Thoracic aorta (tissue), 2 donors: ENCODE data around the gene RMND5A. TPM values are rescaled to one million over a fixed set of nuclear protein-coding genes. Genes with fewer than 3 reads are reported as not detected.

Experiments used
- ATAC-seq: fragments of 150-250 bp; one replicate; pipeline ENCODE4 v1.8.0; 2017; ENCODE audit warnings: low read depth; ENCODE audit not compliant: insufficient number of reproducible peaks, low FRiP score
- DNase-seq: peaks from one replicate; pipeline ENCODE4 v3.0.0-alpha.2; 2020; ENCODE audit warnings: low spot score
- H3K27ac ChIP-seq, 2 donors: fragments of 200-600 bp; sonication (generic); 1 replicate in 1 of 2; 2 replicates in 1 of 2; pipeline ENCODE4 v1.5.1; 2016; ENCODE audit warnings: mild to moderate bottlenecking in 2 of 2, moderate library complexity in 2 of 2
- H3K27me3 ChIP-seq: fragments of 200-600 bp; sonication (generic); replicated peaks from 2 replicates; pipeline ENCODE4 v1.6.0; 2016; ENCODE audit warnings: mild to moderate bottlenecking; ENCODE audit not compliant: insufficient read depth
- H3K36me3 ChIP-seq: fragments of 200-600 bp; sonication (generic); one replicate; pipeline ENCODE4 v1.5.1; 2016
- H3K4me1 ChIP-seq, 2 donors: fragments of 200-600 bp; sonication (generic); 1 replicate in 1 of 2; 2 replicates in 1 of 2; pipeline versions ENCODE4 v1.5.1 to v1.6.0; 2016; ENCODE audit warnings: low read depth in 2 of 2, mild to moderate bottlenecking in 1 of 2; ENCODE audit not compliant: control insufficient read depth in 1 of 2
- H3K4me3 ChIP-seq: fragments of 200-600 bp; sonication (generic); 2 replicates; pipeline ENCODE4 v1.5.1; 2016; ENCODE audit warnings: mild to moderate bottlenecking
- H3K9me3 ChIP-seq: fragments of 200-600 bp; sonication (generic); 2 replicates; pipeline ENCODE4 v1.5.1; 2016
- total RNA-seq, 2 donors: library from RNA; depleted of rRNA; stranded (reverse); fragments of >200 nt; gene quantifications; one replicate each; pipeline versions ENCODE4 v1.1.0 to v1.2.3, GENCODE V29; 2016
- TF ChIP-seq, protein P1 (sequence below): fragments of 200-600 bp; sonication (generic); IDR thresholded peaks from one replicate; pipeline ENCODE4 v1.5.1; 2019; ENCODE audit warnings: antibody characterized with exemption

RMND5A gene
- total RNA-seq, 2 donors from 2014 or later: 23.8 to 27.7 TPM

DNA sequence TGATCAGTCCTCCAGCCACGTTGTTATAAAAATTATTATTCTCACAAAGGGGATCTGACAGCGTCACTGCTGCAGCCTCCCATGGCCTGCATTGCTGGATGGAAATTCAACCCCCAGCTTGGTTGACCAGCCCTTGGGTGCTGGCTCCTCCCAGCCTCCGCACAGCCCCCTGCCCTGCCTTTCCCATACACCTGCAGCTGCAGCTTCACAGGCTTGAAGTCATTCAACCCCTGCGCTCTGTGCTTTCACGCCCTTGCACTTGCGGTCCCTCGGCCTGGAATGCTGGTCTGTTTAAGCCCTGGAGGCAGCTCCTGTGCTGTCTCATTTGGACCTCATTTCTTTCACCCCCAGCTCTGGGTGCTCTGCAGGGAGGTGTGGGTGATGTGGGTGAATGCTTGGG is 71.5 kb downstream of the RMND5A start:
- no peak for ATAC-seq
- peak overlapping the region; percentile 55 for H3K4me3 ChIP-seq
- TF ChIP-seq, protein P1, sequence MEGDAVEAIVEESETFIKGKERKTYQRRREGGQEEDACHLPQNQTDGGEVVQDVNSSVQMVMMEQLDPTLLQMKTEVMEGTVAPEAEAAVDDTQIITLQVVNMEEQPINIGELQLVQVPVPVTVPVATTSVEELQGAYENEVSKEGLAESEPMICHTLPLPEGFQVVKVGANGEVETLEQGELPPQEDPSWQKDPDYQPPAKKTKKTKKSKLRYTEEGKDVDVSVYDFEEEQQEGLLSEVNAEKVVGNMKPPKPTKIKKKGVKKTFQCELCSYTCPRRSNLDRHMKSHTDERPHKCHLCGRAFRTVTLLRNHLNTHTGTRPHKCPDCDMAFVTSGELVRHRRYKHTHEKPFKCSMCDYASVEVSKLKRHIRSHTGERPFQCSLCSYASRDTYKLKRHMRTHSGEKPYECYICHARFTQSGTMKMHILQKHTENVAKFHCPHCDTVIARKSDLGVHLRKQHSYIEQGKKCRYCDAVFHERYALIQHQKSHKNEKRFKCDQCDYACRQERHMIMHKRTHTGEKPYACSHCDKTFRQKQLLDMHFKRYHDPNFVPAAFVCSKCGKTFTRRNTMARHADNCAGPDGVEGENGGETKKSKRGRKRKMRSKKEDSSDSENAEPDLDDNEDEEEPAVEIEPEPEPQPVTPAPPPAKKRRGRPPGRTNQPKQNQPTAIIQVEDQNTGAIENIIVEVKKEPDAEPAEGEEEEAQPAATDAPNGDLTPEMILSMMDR: no peak
- H3K4me1 ChIP-seq: peaks cover 16 to 36% of the 10 kb centered on the region in 2 donors
- no peak overlapping the region for H3K27ac ChIP-seq
- H3K36me3 ChIP-seq: no peaks in the 10 kb centered on the region
- H3K9me3 ChIP-seq: peaks cover 5% of the 10 kb centered on the region
- DNase-seq: no peak
- peaks cover 10% of the 10 kb centered on the region for H3K27me3 ChIP-seq

DNA sequence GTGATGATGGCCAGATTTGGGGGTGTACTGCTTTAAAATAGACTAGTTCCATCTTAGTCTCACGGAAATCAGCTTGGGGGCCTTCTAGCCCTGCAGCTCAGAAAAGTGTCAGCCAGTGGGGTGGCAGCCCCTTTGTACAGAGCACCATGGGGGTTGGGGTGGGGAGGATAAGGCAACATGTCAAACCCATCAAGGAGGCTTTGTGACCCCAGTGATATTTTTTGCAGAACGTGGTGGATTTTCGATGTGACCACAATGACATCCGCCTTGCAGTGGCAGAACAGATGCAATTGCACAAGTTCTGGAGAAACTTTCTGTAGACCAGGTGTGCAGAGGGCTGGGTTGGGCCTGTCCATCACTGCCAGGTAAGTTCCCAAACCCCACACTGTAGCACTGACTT is 73.7 kb downstream of the RMND5A start:
- peaks cover 9% of the 10 kb centered on the region for H3K9me3 ChIP-seq
- DNase-seq (no peak), ATAC-seq (no peak)
- TF ChIP-seq, protein P1: no peak
- H3K36me3 ChIP-seq: no peaks in the 10 kb centered on the region
- H3K4me3 ChIP-seq: no peak overlapping the region
- no peak overlapping the region for H3K27ac ChIP-seq
- peaks cover 11 to 21% of the 10 kb centered on the region in 2 donors for H3K4me1 ChIP-seq
- peaks cover 10% of the 10 kb centered on the region for H3K27me3 ChIP-seq

DNA sequence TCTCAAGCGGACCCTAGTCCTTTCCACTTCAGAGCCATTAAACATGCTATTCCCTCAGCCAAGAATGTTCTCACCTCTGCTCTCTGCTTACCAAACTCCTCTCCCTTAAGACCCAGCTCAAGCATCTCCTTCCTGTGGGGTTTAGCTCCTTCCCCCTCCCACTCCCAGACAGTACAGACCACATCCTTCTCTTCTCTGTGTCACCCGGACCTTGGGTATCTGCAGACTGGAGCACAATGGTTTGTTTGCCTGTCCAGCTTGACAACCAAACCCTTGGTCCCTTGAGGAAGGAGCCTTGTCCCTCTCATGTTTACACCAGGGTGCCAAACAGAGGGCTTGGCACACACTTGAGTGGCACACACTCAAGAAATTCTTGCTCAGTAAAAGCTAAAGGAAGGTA is 74.8 kb downstream of the RMND5A start:
- peaks cover 10% of the 10 kb centered on the region for H3K27me3 ChIP-seq

DNA sequence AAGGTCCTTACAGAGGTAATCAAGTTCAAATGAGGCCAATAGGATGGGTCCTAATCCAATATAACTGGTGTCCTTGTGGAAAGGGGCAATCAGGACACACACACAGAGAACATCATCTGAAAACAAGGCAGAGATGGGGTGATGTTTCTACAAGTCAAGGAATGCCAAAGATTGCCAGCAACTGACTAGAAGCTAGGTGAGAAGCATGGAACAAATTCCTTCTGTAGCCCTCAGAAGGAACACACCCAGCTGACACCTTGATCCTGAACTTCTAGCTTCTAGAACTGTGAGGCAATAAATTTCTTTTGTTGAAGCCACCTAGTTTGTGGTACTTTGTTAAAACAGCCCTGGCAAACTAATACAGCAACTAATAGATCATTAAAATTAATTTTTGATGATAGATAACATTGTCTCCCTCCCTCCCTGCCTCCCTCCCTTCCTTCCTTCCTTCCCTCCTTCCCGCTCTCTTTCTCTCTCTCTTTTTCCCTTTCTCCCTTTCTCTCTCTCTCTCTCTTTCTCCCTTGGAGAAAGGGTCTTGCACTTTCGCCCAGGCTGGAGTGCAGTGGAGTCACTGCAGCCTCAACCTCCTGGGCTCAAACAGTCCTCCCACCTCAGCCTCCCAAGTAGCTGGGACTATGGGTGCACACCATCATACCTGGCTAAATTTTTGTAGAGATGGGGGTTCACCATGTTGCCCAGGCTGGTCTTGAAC is 80.9 kb downstream of the RMND5A start:
- peaks cover 8% of the 10 kb centered on the region for H3K9me3 ChIP-seq
- no peaks in the 10 kb centered on the region for H3K36me3 ChIP-seq
- TF ChIP-seq, protein P1: no peak
- DNase-seq: no peak
- H3K4me3 ChIP-seq: no peak overlapping the region
- H3K4me1 ChIP-seq: no peaks in the 10 kb centered on the region
- H3K27me3 ChIP-seq: no peaks in the 10 kb centered on the region
- H3K27ac ChIP-seq: no peak overlapping the region
- no peak for ATAC-seq

More for the DNA sequence above, 74.8 kb downstream of the RMND5A start:
- Histone ChIP-seq H3K36me3 (no peaks in the 10 kb centered on the region), H3K27ac (no peak overlapping the region), H3K9me3 (peaks cover 9% of the 10 kb centered on the region), H3K4me1 (peaks cover 3 to 10% of the 10 kb centered on the region in 2 donors), H3K4me3 (no peak overlapping the region)
- TF ChIP-seq, protein P1: no peak
- DNase-seq: no peak
- no peak for ATAC-seq

DNA sequence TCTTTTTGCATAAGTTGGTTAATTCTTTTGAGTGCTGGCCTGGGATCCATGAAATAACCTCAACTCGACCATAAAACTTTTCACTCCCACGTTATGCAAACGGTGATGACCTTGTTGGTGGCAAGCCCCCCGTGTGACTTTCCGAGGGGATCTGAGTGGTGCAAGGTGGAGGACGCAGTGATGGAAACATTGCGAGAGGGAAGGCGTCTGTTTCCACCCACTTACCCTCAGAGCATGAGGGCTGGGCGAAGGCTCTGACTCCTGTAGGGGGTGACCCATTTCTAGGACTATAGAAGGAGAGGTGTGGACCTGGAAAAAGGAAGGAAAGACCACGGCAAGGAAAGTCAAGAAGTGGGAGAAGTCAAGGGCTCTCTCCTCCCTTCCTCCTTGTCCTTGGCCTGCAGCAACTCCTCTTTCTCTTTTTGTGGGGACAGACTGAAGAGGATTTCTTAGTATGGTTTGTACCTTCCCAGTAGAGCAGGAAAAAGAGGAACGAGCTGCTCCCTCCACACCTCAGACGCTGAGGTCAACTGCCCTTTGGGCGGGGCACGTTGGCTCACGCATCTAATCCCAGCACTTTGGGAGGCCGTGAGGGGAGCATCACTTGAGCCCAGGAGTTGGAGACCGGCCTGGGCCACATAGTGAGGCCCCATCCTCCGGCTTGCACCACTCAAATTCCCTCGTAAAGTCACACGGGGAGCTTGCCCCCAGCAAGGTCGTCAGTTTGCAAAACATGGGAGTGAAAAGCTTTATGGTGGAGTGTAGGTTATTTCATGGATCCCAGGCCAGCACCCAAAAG is 86.2 kb downstream of the RMND5A start:
- no peaks in the 10 kb centered on the region for H3K9me3 ChIP-seq
- no peak overlapping the region for H3K4me3 ChIP-seq
- H3K36me3 ChIP-seq: no peaks in the 10 kb centered on the region
- TF ChIP-seq, protein P1: no peak
- H3K27ac ChIP-seq: no peak overlapping the region
- ATAC-seq: no peak
- H3K4me1 ChIP-seq: peaks cover 18 to 22% of the 10 kb centered on the region in 2 donors
- no peak for DNase-seq
- H3K27me3 ChIP-seq: peaks cover 6% of the 10 kb centered on the region
